ENCODE results near the gene NR4A2.

- no peak for TF ChIP-seq CREB1 (CRISPR knock-in tag; IDR thresholded peaks at IDR 0.05)
- no peak for TF ChIP-seq E2F1 (CRISPR knock-in tag; IDR thresholded peaks at IDR 0.05)
- no peak for TF ChIP-seq NFE2L1 (CRISPR knock-in tag; IDR thresholded peaks at IDR 0.05)
- TF ChIP-seq ESRRA (CRISPR knock-in tag; IDR thresholded peaks at IDR 0.05; ENCODE audit: borderline replicate concordance): no peak
- no peak for TF ChIP-seq CTCF (IDR thresholded peaks at IDR 0.05)
- TF ChIP-seq AR (CRISPR knock-in tag; IDR thresholded peaks at IDR 0.05): no peak
- TF ChIP-seq TCF7 (CRISPR knock-in tag; IDR thresholded peaks at IDR 0.05; ENCODE audit: low read depth): no peak
These were observed 7.9 kb upstream of the NR4A2 start for GRCh38 chr2:156340377-156340776.
